HG03575 (cell line): ENCODE data around the gene VWF.

Source experiments
- ATAC-seq: cut with Tn5 transposase; IDR thresholded peaks from one replicate; pipeline ENCODE4 v1.9.1; 2021; ENCODE audit not compliant: unreplicated experiment, insufficient number of reproducible peaks, low FRiP score; ENCODE audit errors: extremely low read depth

The VWF gene

DNA sequence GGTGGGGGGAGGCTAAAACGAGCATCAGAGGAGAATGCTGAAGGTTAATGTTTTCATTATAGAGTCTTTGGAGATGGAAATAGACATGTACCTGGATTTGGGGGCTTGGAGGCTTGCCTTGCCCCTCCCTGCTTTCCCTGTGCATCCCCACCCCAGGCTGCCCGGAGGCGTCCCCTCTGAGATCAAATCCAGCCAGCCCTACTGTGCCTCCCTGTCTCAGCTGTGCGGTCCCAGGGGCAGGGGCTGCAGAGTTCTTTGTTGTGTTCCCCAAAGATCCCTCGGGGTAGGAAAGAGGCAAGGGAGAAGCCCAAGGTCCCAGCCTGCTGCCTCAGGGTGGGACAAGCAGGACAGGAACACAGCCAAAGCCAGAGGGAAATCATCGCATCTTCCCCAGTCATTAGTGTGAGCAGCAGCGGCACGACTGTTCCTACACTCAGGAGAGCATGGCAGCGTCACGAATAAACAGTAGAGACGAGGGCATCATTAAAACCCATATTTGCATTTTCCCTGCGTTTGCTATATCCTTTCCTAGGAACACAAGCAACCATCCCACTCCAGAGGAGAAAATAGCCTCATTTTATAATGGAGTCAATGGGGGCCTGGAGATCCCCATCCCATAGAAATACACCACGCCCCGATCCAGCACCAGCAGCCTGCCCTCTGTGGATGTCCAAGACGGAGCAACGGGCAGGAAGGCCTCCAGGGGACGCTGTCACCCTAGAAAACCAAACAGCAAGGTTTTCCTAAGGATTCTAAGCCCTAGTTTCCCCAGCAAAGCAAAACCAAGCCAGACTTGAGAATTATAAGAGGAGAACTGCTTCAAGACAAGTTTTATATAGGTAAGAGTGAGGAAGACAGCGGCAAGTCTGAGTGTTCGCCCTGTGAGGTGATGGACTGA lies 211.8 kb downstream of the VWF start:
- ATAC-seq = no peak

DNA sequence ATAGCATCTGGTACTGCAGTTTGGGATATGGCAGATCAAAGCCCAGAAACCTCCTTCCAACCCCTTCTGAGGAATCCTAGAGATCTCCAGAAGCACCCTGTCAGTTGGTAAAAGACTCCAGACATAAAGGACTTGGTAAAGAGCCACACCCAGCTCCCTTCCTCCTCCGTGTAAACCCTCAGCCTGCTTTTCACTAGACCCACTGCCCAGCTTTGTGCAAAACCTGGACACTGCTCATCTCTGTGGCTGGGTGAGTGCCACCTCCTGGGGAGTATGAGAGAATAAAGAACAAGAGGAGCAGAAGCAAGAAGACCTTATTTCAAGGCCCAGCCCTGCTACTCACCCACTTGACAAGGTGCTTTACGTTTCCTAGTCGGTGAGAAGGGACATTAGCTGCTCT lies 212.5 kb downstream of the VWF start:
- no peak for ATAC-seq

DNA sequence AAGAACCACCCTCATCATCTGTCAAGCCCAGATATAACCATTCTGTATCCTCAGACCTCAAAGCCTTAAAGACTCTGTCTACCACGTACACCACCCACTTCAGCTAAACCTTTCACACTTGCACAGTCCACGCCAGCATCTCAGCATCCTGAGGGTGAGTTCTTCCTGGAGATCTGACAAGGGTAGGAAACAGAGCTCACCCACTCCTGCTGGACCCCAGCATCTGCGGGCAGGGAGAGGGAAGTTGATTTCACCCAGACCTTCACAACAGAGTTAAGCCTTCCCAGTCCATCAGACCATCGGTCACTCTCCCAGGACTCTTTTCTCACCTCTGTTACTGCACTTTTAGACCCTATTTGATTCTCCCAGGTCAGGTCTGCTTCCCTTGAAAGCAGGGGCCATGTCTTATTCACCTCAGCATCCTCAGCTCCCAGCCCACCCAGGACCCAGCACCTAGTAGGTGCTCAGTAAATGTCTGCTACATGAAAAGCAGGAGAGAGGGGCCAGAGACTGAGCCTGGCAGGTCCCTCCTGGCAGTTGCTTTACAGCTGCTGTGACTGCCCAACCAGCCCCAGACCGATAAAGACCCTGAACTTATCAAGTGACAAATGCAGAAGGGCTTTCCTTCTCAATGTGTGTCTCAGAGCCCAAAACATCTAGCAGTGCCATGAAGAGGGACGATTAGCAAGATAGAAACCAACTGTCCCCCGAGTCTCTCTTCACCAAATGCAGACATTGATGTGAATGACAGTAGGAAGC lies 213.5 kb downstream of the VWF start:
- ATAC-seq = no peak

DNA sequence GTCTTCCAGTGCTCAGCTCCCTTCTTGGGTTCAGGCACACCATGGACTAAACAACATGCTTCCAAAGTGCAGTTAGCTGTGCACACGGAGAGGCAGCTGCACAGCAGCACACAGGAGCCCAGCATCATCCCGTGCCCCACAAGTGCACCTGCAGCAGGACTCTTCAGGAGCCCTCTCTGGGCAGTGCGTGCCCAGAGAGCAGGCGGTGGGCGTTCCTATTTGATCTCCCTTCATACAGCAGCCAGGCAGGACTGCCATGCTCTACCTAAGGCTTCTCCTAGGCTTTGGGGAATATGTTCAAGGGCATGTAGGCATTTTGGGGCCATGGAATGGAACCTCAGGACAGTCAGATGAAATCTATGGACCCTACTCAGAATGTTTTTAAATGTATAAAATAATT lies 214.9 kb downstream of the VWF start:
- no peak for ATAC-seq

DNA sequence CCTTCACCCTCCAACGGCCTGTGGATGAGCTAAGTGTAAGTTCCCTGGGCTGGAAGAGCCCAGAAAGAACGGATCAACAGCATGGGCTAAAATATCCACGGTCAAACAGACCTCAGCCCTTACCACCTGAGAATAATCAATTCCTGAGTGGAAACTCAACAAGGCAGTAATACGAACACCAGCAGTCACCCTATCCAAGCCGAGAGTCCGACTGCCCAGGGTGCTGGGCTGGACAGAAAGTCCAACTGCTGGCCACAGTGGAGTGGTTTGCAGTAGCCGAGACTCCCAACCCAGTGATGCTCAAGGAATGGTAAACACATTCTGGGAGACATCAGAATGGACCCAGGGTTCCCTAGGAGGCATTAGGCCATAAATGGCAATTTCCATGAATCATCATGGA lies 216.2 kb downstream of the VWF start:
- ATAC-seq = no peak

DNA sequence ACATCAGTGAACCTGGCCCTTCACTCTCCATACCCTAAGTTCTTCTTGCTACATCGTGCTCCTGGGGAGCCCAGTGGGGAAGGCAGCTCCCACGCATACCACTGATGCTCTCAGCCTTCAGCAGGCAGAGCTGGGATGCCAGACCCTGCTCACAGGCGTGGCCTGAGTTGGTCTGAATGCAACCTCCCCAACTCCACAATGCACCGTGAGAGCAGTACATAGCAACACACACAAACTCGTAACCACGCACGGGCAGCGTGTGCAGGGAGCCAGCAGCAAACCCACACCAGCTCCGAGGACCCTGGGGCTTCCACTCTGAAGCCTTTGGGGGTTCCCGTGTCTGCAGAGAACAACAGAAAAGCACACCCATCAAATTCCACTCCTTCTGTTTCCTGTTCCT lies 216.7 kb downstream of the VWF start:
- no peak for ATAC-seq

DNA sequence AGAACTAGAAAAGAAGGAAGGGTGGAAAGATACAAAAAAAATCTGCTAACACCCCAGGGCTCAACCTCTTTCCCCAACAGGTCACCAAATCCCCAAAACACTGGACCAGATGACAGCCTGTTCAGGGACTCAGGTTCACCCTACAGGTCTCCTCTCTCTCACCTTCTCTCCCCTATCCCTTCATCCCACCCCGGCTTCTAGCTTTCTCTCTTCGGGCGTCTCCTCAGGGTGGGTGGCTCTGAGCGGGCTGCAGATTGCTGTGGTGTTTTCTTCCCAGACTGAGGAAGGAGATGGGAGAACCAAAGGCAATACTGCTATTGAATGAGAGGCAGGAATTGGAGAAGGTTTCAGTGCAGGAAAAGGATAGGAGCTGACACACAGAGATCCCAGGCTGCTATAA lies 218.7 kb downstream of the VWF start:
- no peak for ATAC-seq

DNA sequence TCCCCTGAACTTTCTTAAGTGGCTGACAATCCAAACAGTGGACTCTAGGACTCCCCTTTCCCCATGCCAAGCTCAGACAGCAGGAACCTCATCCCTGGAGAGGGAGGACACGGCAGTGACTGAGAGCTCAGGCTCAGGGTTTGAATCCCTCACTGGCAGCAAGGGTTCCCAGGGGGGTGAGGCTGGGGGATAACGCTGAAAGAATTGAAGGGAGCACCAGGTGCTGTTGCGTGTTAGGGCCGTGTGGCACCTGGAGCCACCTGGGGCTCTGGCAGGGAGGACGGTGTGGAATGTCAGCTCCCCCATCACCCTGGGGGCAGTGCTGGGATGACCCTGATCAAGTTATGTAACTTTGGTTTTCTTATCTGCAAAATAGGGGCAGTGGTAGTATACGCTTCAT lies 219.5 kb downstream of the VWF start:
- no peak for ATAC-seq

DNA sequence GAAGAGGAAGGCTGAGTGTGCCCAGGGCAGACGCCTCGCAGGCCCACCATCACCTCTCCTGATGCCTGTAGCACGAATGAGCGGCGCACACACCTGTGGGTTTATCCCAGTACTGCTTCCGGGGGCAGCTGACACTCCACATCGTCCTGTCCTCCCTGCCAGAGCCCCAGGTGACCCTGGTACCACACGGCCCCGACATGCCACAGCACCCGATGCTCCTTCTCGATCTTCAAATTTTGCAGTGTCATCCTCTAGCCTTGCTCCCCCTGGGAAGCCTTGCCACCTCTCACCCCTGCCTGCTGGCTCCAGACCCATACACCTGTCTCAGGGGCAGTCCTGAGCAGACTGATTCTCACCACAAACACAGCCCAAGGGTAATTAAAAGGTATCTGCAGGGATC lies 220.0 kb downstream of the VWF start:
- no peak for ATAC-seq

DNA sequence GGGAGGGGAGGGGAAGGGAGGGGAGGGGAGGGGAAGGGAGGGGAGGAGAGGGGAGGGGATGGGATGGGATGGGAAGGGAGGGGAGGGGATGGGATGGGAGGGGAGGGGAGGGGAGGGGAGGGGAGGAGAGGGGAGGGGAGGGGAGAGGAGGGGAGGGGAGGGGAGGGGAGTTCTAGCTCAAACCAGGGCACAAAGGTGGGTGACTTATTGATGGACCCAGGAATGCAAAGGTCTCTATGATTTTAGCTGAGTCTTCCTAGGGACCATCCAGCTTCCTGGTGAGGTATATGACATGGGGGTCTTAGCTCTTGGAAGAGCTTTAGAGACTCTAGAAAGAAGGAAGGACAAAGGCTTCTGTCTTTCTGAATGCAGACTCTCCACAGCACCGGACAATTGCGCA lies 221.7 kb downstream of the VWF start:
- ATAC-seq = no peak

DNA sequence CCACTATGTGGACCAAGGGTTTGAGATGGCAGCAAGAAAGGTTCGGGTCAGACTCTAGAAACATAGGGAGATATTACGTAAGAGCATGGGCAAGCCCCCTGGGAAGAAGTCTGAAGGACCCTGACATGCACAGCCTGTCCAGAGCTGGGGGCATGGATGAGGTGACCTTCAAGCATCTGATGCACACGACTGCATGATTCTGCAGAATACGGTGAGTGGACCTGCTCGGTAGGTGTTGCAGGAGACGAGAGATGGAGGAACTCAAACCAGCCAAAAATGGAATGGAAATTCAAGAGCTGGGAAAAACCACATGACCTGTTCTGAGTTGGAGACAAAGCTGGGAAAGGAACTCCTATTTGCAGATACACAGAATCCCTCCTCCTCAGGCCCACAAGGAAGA lies 223.1 kb downstream of the VWF start:
- ATAC-seq = no peak

DNA sequence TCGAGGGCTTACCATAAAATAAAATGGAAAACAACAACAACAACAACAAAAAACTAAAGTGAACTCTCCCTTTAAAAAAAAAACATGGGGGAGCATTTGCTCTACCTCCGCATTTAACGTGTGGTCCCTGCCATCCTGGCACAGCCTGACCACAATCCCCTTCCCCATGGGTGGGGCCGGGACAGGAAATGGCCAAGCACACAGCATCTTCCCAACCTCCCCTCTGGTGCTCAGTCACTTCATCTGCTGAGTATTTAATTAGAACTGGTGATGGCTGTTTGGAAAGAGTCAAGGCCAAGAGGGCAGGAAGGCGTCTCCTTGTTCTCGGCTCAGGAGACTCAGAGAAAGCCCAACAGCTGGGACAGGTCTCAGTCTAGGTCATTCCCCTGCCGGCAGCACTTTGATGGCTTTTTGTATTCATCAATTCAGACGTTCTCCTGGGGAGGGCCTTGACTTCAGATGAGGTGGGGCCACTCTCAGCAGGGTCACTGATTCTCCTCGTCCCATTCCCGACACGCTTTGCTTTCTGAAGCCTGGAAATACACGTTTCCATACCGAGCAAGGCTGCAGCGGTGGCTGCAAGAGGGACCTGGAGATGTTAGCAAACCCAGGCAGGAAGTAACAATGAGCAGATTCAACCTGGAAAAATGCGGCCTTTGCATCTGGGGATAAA lies 223.8 kb downstream of the VWF start:
- no peak for ATAC-seq

DNA sequence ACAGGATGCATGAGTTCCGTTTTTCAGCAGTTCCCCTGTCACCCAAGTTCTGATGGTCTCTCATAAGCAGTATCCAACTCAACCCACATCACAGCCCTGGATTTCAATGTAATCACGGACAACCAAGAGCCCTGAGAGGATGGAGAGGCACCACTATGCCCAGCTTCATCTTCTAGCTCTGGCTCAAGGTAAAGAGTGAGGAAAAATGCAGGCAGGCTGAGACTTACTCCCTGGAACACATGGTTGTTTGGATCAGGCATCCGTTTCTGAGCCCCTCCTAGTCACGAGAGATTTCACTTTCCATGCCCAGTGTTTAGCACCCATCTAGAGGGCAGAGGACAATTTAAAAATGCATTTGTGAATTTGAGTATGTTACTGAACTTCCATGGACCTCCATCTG lies 224.4 kb downstream of the VWF start:
- no peak for ATAC-seq

DNA sequence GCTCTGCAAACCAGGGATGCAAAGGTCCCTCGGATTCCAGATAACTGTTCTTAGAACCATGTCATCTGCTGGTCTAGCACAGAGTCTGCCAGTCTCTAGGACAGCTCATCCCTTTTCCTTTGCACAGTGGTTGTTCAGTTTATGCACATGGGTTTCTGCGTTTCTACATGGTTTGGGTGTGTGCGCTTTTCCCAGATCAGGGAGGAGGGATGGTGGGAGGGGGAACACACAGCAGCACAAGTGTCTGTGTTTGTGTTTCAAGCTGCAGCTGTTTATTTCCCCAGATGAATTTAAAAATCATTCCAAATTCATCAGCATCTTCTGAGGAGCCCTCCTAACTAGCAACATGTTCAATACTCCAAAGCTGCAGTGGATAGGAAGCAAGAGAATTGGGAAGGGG lies 224.8 kb downstream of the VWF start:
- no peak for ATAC-seq

DNA sequence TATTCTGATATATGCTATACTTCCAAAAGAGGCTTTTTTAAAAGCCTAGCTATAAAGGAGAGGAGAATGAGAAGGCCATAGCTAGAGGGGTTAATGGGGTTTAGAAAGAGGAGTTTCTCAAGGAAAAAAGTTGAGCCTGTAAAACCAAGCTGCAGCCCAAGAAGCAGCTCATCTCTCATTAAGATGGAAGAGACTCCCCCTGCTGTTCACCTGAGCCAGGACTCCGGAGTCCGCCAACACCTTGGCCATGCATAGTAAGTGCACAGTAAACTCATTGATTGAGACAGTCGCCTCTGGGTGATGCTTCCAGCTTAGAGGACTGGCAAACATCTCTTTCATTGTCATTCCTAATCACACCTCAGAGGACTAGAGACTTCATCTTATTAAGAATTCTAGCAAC lies 225.6 kb downstream of the VWF start:
- ATAC-seq = no peak
